H1 (cell line): ENCODE results near the gene KXD1. TPM values are rescaled to one million over a fixed set of nuclear protein-coding genes. Genes with fewer than 3 reads are reported as not detected.

ENCODE experiments used
- CTCF ChIA-PET: fragments of 300-600 bp; sonication (Branson Sonifier 250); formaldehyde crosslinking; loops from one replicate; lab custom pipeline; 2021; ENCODE audit not compliant: partially characterized antibody; lab: Charles Lee
- POLR2A ChIA-PET: fragments of 300-600 bp; sonication (Branson Sonifier 250); formaldehyde crosslinking; loops from one replicate; lab custom pipeline; 2021; ENCODE audit warnings: inconsistent platforms; ENCODE audit not compliant: partially characterized antibody; lab: Charles Lee
- DNase-seq, 2 experiments: peaks; one replicate each; pipeline versions ENCODE4 v3.0.0 to v3.0.0-alpha.2; 2010 to 2022; ENCODE audit warnings: low spot score in 2 of 2, low read depth in 1 of 2, mixed read lengths in 1 of 2
- FAIRE-seq: peaks from 2 replicates; lab custom pipeline; 2011; peaks lifted over from hg19 to GRCh38; lab: Jason Lieb, UNC
- H2AFZ ChIP-seq: 2 replicates; pipeline ENCODE4 v1.8.1; 2012; ENCODE audit warnings: low read length, inconsistent platforms
- H2AK5ac ChIP-seq: 2 replicates; pipeline ENCODE4 v1.6.1; 2013; ENCODE audit warnings: low read depth, low read length
- H2BK120ac ChIP-seq: replicated peaks from 2 replicates; pipeline ENCODE3; 2013; ENCODE audit warnings: low read depth, low read length, inconsistent platforms
- H2BK12ac ChIP-seq: 2 replicates; pipeline ENCODE4 v1.6.1; 2013; ENCODE audit warnings: low read depth, low read length
- H2BK15ac ChIP-seq: 2 replicates; pipeline ENCODE4 v1.6.1; 2013; ENCODE audit warnings: low read length
- H2BK20ac ChIP-seq: 2 replicates; pipeline ENCODE4 v1.6.1; 2013; ENCODE audit warnings: low read length
- H2BK5ac ChIP-seq: 2 replicates; pipeline ENCODE4 v1.6.1; 2013; ENCODE audit warnings: low read depth, low read length
- H3K14ac ChIP-seq: 2 replicates; pipeline ENCODE4 v1.6.1; 2013; ENCODE audit warnings: inconsistent platforms; ENCODE audit not compliant: insufficient read length
- H3K18ac ChIP-seq: 2 replicates; pipeline ENCODE4 v1.6.1; 2013; ENCODE audit warnings: low read length; ENCODE audit errors: extremely low read depth
- H3K23ac ChIP-seq: 2 replicates; pipeline ENCODE4 v1.6.1; 2013; ENCODE audit warnings: inconsistent platforms; ENCODE audit not compliant: insufficient read length
- H3K23me2 ChIP-seq: 2 replicates; pipeline ENCODE4 v1.6.1; 2013; ENCODE audit warnings: low read depth, low read length
- H3K27ac ChIP-seq: 2 replicates; pipeline ENCODE4 v1.6.1; 2011; ENCODE audit warnings: low read depth, low read length, inconsistent platforms
- H3K27me3 ChIP-seq, 4 experiments: replicated peaks in 1 of 4; 1 replicate in 1 of 4; 2 replicates in 3 of 4; pipeline versions ENCODE4 v1.6.1 to v1.8.1; 2011 to 2013; ENCODE audit warnings: low read length in 3 of 4, mild to moderate bottlenecking in 3 of 4, inconsistent platforms in 2 of 4, mixed read lengths in 2 of 4, moderate library complexity in 1 of 4; ENCODE audit not compliant: control insufficient read depth in 3 of 4, insufficient read depth in 3 of 4; ENCODE audit errors: extremely low read depth in 1 of 4
- H3K36me3 ChIP-seq, 4 experiments: 2 replicates each; pipeline versions ENCODE4 v1.6.1 to v1.8.1; 2011 to 2013; ENCODE audit warnings: mild to moderate bottlenecking in 4 of 4, low read length in 3 of 4, moderate library complexity in 2 of 4, control low read depth in 1 of 4, inconsistent platforms in 1 of 4; ENCODE audit not compliant: insufficient read depth in 4 of 4, control insufficient read depth in 2 of 4
- H3K4ac ChIP-seq: replicated peaks from 2 replicates; pipeline ENCODE3; 2013; ENCODE audit warnings: low read length, low read depth, mixed read lengths, inconsistent platforms; ENCODE audit not compliant: insufficient read length
- H3K4me1 ChIP-seq, 4 experiments: replicated peaks in 1 of 4; 1 replicate in 1 of 4; 2 replicates in 3 of 4; pipeline versions ENCODE4 v1.6.1 to v1.8.1; 2011 to 2013; ENCODE audit warnings: low read length in 3 of 4, inconsistent platforms in 2 of 4, mixed read lengths in 1 of 4; ENCODE audit not compliant: insufficient read depth in 4 of 4, control insufficient read depth in 3 of 4
- H3K4me2 ChIP-seq, 2 experiments: 2 replicates each; pipeline versions ENCODE4 v1.6.1 to v1.8.1; 2011 to 2013; ENCODE audit warnings: low read depth in 2 of 2, low read length in 2 of 2, control low read depth in 1 of 2, inconsistent platforms in 1 of 2, mild to moderate bottlenecking in 1 of 2; ENCODE audit not compliant: insufficient read depth in 1 of 2
- H3K4me3 ChIP-seq, 4 experiments: fragments of 200-600, 300-600 bp in 1 of 4; sonication (generic), shearing (Covaris generic), sonication (Bioruptor Twin) in 1 of 4; 2 replicates each; pipeline versions ENCODE4 v1.5.1 to v1.8.1; 2011 to 2016; ENCODE audit warnings: low read length in 4 of 4, low read depth in 3 of 4, control low read depth in 2 of 4, inconsistent platforms in 2 of 4, mild to moderate bottlenecking in 2 of 4, mixed read lengths in 1 of 4, moderate library complexity in 1 of 4; ENCODE audit not compliant: insufficient read depth in 2 of 4; ENCODE audit errors: extremely low read depth in 1 of 4
- H3K56ac ChIP-seq: replicated peaks from 2 replicates; pipeline ENCODE3; 2013; ENCODE audit warnings: low read depth, mild to moderate bottlenecking, mixed read lengths, low read length, inconsistent platforms; ENCODE audit not compliant: insufficient read length
- H3K79me1 ChIP-seq: 2 replicates; pipeline ENCODE4 v1.6.1; 2013; ENCODE audit warnings: low read depth, low read length, control low read depth
- H3K79me2 ChIP-seq, 2 experiments: 2 replicates each; pipeline versions ENCODE4 v1.6.1 to v1.8.1; 2012 to 2013; ENCODE audit warnings: low read length in 2 of 2, mild to moderate bottlenecking in 2 of 2, inconsistent platforms in 1 of 2; ENCODE audit not compliant: insufficient read depth in 2 of 2, control insufficient read depth in 1 of 2
- H3K9ac ChIP-seq, 4 experiments: replicated peaks in 1 of 4; 1 replicate in 1 of 4; 2 replicates in 3 of 4; pipeline versions ENCODE4 v1.6.1 to v1.8.1; 2011 to 2013; ENCODE audit warnings: low read depth in 3 of 4, low read length in 3 of 4, control low read depth in 2 of 4, mild to moderate bottlenecking in 2 of 4, moderate library complexity in 2 of 4, inconsistent platforms in 1 of 4; ENCODE audit errors: extremely low read depth in 1 of 4
- H3K9me3 ChIP-seq, 2 experiments: 2 replicates each; pipeline versions ENCODE4 v1.6.1 to v1.8.1; 2012 to 2013; ENCODE audit warnings: mild to moderate bottlenecking in 2 of 2, moderate library complexity in 2 of 2, control low read depth in 1 of 2, inconsistent platforms in 1 of 2, low read depth in 1 of 2, low read length in 1 of 2, mixed read lengths in 1 of 2; ENCODE audit not compliant: insufficient read depth in 2 of 2
- H4K20me1 ChIP-seq, 2 experiments: replicated peaks in 1 of 2; 2 replicates each; pipeline versions ENCODE3 to v1.8.1; 2011 to 2013; ENCODE audit warnings: inconsistent platforms in 2 of 2, low read length in 2 of 2, mild to moderate bottlenecking in 1 of 2; ENCODE audit not compliant: insufficient read depth in 2 of 2, control insufficient read depth in 1 of 2
- H4K5ac ChIP-seq: 2 replicates; pipeline ENCODE4 v1.6.1; 2013; ENCODE audit warnings: low read length, low read depth, mixed read lengths, inconsistent platforms; ENCODE audit not compliant: insufficient read length
- H4K8ac ChIP-seq: 2 replicates; pipeline ENCODE4 v1.8.0; 2013; ENCODE audit warnings: mild to moderate bottlenecking, moderate library complexity, low read length, inconsistent platforms; ENCODE audit not compliant: insufficient read depth; ENCODE audit errors: extremely low read depth
- H4K91ac ChIP-seq: replicated peaks from 2 replicates; pipeline ENCODE3; 2013; ENCODE audit warnings: low read length, mixed read lengths, inconsistent platforms; ENCODE audit not compliant: insufficient read length
- POLR2A ChIP-seq, 2 experiments: IDR thresholded peaks; 1 replicate in 1 of 2; 2 replicates in 1 of 2; pipeline ENCODE4 v1.6.1; 2011; ENCODE audit warnings: low read depth in 2 of 2, low read length in 2 of 2, mild to moderate bottlenecking in 2 of 2; ENCODE audit errors: control extremely low read depth in 1 of 2
- SIN3A ChIP-seq, 2 experiments: IDR thresholded peaks in 1 of 2; conservative IDR thresholded peaks in 1 of 2; 2 replicates each; pipeline ENCODE4 v1.6.1; 2011 to 2012; ENCODE audit warnings: low read length in 2 of 2, improper control_type of control experiment in 1 of 2, low read depth in 1 of 2, mild to moderate bottlenecking in 1 of 2
- WGBS, 2 experiments: shearing (Covaris generic) in 1 of 2; methylation state at CpG; one replicate each; pipeline versions ENCODE4 v1.1.6 to v1.1.7; 2013 to 2015; ENCODE audit warnings: low lambda C conversion rate in 2 of 2, mixed read lengths in 2 of 2, inconsistent platforms in 1 of 2, low coverage in 1 of 2, missing lambda C conversion rate in 1 of 2; ENCODE audit not compliant: insufficient replicate concordance in 2 of 2, insufficient coverage in 1 of 2, insufficient read length in 1 of 2; ENCODE audit errors: extremely low coverage in 1 of 2, missing lambda C conversion rate in 1 of 2; 5-methylcytosine and 5-hydroxymethylcytosine counted together
- polyA plus RNA-seq, 7 experiments: library from polyadenylated mRNA; depleted of rRNA in 3 of 7; stranded (reverse) in 5 of 7; unstranded in 2 of 7; fragments of >200 nt in 5 of 7; fragments of 200-250 nt in 2 of 7; gene quantifications; 1 replicate in 5 of 7; 2 replicates in 1 of 7; 4 replicates in 1 of 7; pipeline versions ENCODE4 v1.2.1 to v1.2.3, GENCODE V29; 2011 to 2013; ENCODE audit warnings: missing spikeins in 2 of 7, mixed read lengths in 2 of 7
- total RNA-seq: library from RNA; stranded (reverse); fragmentation: NEBNext Ultra II Directional; extraction: Animal tissue kit (Norgen Biotek cat#: 25700); gene quantifications from 2 replicates; pipeline ENCODE4 v1.2.1, GENCODE V29; 2021
- TF ChIP-seq, protein P1 (sequence below), 3 experiments: IDR thresholded peaks; 1 replicate in 2 of 3; 2 replicates in 1 of 3; pipeline versions ENCODE4 v1.5.1 to v1.6.1; 2011; ENCODE audit warnings: low read length in 3 of 3, mild to moderate bottlenecking in 3 of 3, inconsistent platforms in 2 of 3, low read depth in 1 of 3, moderate library complexity in 1 of 3; ENCODE audit not compliant: insufficient read depth in 1 of 3; ENCODE audit errors: control extremely low read depth in 1 of 3

The KXD1 gene
- total and polyA plus RNA-seq, 2 of the 8 experiments (the other 6 are each of a cell fraction or from before 2014, with no cell fraction given): 115 to 267 TPM

DNA sequence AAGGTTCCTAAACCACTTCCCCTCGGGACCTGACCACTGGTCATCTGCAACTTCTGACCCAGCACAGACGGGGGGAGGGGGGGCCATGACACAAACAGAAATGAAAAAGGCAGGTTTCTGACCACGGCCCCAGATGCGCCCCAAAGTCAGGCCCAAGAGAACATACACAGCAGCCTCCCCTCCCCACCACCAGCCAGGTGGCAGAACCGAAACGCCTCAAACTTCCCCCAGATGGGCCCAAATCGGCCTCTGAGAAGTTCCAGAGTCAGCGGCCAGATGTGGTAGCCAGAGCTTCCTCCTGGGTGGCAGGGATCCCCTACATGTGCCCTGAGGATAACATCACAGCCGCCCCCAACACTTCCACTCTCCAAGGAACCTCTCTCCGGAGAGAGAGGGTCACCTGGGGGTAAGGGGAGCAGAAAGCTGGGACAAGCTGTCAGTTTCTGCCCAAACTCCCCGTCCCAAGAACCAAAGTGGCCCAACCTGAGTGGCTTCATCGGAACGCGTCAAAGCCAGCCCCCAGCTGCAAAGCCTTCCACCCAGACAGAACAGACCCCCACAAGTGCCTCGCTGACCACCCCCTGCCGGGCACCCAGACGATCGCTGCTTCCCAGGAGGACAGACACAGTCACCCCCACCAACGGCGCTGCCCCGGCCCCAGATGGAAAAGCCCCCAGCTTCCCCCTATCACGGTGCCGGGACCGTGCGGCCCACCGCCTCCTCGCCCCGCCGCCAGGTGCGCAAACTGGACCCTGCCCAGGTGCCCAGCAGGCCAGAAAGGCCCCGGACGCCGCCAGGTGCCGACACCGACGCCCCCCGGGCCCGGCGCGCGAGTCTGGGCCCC lies 36.6 kb upstream of the KXD1 start:
- H3K79me2 ChIP-seq: peaks cover 0 to 39% of the 10 kb centered on the region in 2 experiments; a peak in 2 of 4 replicates
- WGBS, 2 experiments: 6% methylated on average over 38 of the region's 41 CpGs; no CpG with 5 or more reads in 1 of the 2 experiments

More for the DNA sequence above, 36.6 kb upstream of the KXD1 start:
- Histone ChIP-seq H3K14ac (no peak overlapping the region), H2BK120ac (no peak overlapping the region), H3K9ac (peak overlapping the region; percentile 87 to 91 (median 88)), H3K56ac (no peak overlapping the region), H3K27me3 (no peaks in the 10 kb centered on the region)
- POLR2A ChIA-PET: interaction anchor here (0.8 to 4.0 kb wide), 13 partner anchors 9 to 239 kb away, joined by 3 to 19 read pairs (median 4); partner anchors contain the start of genes JUND, KXD1, REX1BD and UBA52
- TF ChIP-seq SIN3A (conservative IDR thresholded peaks at IDR 0.05 in 1 of 2, IDR thresholded peaks at IDR 0.05 in 1 of 2; ENCODE audit: low read depth in 1 of 2, low read length in 2 of 2) (peak in 1 of 2 experiments; percentile 30; a peak in 1 of 4 replicates), POLR2A (IDR thresholded peaks at IDR 0.05; ENCODE audit: control extremely low read depth in 1 of 2, low read depth in 2 of 2, low read length in 2 of 2) (no peak)
- TF ChIP-seq, protein P1, sequence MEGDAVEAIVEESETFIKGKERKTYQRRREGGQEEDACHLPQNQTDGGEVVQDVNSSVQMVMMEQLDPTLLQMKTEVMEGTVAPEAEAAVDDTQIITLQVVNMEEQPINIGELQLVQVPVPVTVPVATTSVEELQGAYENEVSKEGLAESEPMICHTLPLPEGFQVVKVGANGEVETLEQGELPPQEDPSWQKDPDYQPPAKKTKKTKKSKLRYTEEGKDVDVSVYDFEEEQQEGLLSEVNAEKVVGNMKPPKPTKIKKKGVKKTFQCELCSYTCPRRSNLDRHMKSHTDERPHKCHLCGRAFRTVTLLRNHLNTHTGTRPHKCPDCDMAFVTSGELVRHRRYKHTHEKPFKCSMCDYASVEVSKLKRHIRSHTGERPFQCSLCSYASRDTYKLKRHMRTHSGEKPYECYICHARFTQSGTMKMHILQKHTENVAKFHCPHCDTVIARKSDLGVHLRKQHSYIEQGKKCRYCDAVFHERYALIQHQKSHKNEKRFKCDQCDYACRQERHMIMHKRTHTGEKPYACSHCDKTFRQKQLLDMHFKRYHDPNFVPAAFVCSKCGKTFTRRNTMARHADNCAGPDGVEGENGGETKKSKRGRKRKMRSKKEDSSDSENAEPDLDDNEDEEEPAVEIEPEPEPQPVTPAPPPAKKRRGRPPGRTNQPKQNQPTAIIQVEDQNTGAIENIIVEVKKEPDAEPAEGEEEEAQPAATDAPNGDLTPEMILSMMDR (IDR thresholded peaks at IDR 0.05; ENCODE audit: control extremely low read depth in 1 of 3, insufficient read depth in 1 of 3, low read depth in 1 of 3, low read length in 3 of 3): peak in 1 of 3 experiments; percentile 2; a peak in 1 of 4 replicates
- TF ChIP-seq, all 59 proteins: peak for 2
- Histone ChIP-seq H3K4me2 (peak overlapping the region; percentile 69 to 94), H2BK15ac (no peak overlapping the region), H2AFZ (no peak overlapping the region), H2BK12ac (no peak overlapping the region), H4K5ac (no peak overlapping the region), H2AK5ac (no peak overlapping the region), H4K8ac (peak overlapping the region; percentile 94; the same call in 1 of the 2 replicates), H3K36me3 (no peaks in the 10 kb centered on the region), H3K4me1 (peaks cover 0 to 3% (median under 1%) of the 10 kb centered on the region in 4 experiments; a peak in 4 of 7 replicates), H3K4ac (no peak overlapping the region), H3K23ac (no peak overlapping the region), H4K91ac (no peak overlapping the region), H3K4me3 (peak overlapping the region; percentile 88 to 98 (median 89)), H3K18ac (no peak overlapping the region), H3K79me1 (peaks cover 9% of the 10 kb centered on the region), H4K20me1 (peaks cover 3 to 13% of the 10 kb centered on the region in 2 experiments), H2BK20ac (no peak overlapping the region), H3K27ac (peak overlapping the region; percentile 76; the same call in 1 of the 2 replicates), H2BK5ac (peak overlapping the region; percentile 88; the same call in 1 of the 2 replicates), H3K9me3 (no peaks in the 10 kb centered on the region), H3K23me2 (peaks cover 10% of the 10 kb centered on the region; the same call in 1 of the 2 replicates)
- DNase-seq (peak in 1 of 2 experiments; percentile 59), FAIRE-seq (no peak)
- CTCF ChIA-PET: interaction anchor here (0.6 to 32.9 kb wide), 29 partner anchors 10 to 971 kb away, joined by 3 to 458 read pairs (median 4); partner anchors contain the start of gene REX1BD
